G401.6 (cell line): ENCODE measurements around the gene EPS8L3.
"Not testable (repeated sequence)": the region's sequence is repeated elsewhere in the genome, so short reads cannot be mapped to it uniquely, and the experiment has no call there.

Source experiments
- FAIRE-seq: peaks from 2 replicates; lab custom pipeline; 2012; peaks lifted over from hg19 to GRCh38; lab: Jason Lieb, UNC

Gene EPS8L3, protein sequence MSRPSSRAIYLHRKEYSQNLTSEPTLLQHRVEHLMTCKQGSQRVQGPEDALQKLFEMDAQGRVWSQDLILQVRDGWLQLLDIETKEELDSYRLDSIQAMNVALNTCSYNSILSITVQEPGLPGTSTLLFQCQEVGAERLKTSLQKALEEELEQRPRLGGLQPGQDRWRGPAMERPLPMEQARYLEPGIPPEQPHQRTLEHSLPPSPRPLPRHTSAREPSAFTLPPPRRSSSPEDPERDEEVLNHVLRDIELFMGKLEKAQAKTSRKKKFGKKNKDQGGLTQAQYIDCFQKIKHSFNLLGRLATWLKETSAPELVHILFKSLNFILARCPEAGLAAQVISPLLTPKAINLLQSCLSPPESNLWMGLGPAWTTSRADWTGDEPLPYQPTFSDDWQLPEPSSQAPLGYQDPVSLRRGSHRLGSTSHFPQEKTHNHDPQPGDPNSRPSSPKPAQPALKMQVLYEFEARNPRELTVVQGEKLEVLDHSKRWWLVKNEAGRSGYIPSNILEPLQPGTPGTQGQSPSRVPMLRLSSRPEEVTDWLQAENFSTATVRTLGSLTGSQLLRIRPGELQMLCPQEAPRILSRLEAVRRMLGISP

DNA sequence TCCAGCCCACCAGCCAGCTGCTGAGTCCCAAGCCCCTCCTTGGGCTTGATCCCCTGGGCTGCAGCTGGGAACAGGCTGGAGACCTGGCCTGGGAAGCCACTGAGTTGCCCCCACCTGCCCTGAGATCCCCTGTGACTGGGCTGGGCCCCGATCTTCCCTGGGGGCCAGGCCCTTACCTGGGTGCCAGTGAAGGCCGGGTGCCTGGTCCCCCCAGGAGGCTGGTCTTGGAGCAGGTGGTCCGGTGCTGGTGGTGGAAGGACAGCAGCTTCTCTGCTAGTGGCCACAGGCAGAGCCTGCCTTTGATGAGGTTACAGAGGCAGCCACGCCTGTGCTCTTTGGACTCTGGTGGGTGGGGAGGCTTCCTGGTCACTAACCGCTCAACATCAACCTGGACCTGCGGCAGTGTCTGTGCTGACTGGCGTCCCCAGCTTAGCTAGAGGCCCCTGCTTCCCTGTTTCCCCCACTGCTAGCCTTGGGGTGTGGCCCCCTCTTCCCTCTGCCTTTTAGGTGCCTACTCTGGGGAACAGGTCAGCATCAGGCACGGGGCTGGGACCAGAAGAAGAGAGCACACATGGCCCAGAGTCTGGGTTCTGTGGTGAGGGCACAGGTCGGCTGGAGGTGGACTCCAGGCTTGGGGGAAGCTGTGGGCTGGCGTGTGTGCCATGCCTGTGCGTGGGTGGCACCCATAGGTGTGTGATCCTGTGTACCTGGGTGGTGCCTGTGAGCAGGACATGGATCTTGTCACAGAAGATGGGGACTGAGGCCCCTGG is at the start of gene EPS8L3:
Gene EPS8L3 (minus strand): TSS at position 278 of the 770 bp plus-strand sequence. CDS start 2,174 bp downstream, outside the sequence.
- FAIRE-seq, result no peak

DNA sequence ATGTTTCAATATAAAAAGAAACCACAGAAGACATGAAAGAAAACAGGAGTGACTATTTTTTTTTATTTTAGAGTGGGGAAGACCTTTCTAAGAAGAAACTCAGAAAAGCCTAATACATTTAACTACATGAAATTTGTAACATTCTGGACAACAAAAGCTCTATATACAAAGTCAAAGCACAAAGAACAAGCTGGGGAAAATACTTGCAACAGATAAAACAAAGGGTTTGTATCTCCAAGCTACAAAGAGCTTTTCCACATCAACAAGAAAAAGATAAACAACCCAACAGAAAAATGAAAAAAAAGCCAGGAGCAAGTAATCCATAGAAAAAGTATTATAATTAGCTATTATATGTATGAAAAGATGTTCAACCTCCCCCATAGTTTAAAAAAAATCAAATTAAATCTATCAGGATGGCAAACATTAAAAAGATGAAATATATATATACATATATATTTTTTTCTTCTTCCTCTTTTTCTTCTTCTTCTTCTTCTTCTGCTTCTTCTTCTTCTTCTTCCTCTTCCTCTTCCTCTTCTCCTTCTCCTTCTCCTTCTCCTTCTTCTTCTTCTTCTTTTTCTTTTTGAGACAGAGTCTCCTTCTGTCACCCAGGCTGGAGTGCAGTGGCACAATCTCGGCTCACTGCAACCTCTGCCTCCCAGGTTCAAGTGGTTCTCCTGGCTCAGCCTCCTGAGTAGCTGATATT is 49.1 kb upstream of the EPS8L3 start:
- no peak for FAIRE-seq

DNA sequence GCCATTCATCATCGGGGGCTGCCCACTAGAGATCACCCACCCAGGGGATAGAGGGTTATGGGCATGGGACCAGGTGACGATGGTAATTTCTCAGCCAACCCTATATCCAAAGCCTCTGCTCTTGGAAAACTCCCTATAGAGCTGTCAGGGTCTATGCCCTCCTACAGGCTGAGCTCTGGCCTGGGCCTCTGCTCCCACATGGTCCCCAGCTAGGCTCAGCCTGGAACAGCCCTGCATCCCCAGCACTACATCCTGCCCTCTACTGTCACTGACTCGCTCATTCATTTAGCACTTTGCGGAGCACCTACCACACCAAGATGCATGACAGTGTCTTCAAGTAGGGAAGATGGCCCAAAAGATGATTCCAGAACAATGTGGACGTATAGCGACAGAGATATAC is 45.0 kb upstream of the EPS8L3 start:
- FAIRE-seq, result no peak

DNA sequence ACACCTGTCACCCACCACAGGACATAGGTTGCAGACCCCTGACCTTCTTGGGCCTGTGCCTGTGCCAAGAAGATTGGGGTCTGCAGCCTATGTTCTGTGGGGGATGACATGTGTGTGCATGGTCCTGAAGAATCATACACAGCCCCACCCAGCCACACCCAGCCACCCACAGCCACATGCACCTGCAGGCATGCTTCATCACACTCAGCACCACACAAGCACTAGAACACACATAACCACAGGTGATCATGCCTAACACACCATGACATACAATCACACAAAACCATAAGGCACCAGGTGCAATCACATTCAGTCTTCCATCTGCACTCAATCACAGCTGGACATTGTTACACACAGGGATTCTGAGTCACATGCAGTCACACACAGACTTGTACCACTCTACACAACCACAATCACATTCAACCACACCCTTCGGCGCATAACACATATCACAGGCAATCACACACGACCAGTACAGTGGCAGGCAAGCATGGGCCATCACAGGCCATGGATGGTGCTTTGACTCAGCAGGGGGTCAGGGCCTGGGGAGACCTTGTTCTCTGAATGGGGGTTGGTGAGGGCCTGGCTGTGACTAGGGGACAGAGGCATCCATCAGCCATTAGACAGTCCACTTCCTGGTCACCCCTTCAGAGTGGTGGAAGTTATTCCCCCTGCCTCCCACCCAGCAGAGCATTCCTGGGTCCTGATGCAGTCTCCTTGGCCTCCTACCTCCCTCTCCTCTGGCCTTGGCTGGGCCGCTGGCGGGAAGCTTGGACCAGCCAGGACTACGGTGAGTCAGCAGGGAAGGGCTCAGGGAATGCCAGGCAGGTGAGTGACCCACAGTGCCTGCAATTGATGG is 44.3 kb upstream of the EPS8L3 start:
- no peak for FAIRE-seq

DNA sequence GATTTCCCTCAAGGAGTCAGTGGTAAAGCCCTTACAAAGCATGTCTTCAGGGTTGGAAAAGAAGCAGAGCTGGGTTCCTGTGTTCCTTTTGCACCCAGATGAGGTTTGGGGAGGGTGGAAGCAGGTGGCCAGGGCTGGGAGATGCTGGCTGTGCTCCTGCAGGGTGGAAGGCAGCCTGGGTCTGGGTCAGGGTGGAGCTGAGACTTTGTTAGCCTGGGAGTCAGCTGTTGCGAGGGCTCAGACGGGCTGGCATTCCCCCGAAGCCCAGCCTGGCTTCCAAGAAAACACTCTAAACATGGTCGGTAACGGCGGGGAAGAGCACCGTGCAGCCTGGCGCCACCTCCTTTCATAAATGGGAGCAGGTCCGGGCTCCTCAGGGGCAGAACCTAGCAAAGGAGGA is 43.7 kb upstream of the EPS8L3 start:
- FAIRE-seq, result no peak

DNA sequence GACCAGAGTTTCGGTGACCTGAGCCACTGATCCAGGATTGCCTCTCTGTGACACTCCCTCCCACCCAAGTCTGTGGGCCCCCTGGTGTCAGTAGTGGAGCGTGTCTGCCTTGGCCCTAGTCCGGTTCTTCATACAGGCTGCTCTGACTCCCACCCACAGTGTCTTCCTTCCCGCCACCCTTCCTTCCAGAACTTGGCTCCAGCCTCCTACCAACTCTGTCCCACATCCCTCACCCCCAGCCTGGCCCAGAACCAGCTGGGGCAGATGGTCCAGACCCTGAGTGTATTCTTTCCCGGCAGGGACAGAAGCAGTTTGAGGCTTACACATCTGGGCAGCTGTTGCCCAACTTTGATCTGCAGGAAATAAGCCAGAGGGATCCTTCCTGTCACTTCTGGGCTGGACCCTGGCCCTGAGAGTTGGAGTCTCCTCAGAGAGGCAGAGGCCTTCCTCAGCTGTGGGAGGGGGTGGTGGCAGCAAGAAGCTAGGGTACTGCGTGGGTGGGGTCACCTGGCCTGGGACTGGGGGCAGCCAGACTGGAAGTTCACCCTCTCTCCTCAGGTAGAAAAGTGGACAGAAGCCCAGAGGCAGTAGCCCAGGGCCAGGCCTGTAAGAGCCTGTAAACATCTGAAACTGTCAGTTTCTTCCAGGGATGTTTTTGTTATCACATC is 43.1 kb upstream of the EPS8L3 start:
- FAIRE-seq, result no peak

DNA sequence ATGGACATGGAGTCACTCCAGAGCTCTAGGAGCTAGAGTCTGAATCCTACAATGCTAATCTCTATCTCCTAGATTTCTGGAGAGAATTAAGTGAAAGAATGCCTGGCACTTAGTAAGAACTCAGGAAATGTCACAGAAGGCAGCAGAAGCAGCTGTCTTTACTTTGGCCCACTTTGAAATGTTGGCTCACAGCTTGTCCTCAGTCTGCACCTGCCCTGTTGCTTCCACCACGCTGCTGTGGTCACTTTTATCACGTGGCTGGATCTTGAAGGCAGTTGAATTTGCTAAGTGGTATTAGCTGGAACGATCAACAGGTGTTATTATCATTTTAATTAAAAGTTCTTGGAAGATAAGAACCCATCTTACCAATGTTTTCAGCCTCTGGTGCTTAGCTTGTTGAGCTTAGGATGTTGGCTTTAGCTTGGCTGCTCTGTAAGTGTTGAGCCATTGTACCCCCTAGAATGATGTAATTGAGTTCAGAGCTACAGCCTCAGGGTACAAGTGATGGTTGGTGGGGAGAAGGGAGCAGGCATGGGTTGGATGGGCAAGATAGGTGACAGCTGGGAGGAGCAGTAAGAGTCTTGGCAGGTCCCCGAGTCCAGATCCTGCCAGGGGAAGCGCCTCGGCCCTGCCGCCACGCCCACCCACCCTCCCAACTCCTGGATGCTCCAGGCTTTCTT is 41.9 kb upstream of the EPS8L3 start:
- no peak for FAIRE-seq

DNA sequence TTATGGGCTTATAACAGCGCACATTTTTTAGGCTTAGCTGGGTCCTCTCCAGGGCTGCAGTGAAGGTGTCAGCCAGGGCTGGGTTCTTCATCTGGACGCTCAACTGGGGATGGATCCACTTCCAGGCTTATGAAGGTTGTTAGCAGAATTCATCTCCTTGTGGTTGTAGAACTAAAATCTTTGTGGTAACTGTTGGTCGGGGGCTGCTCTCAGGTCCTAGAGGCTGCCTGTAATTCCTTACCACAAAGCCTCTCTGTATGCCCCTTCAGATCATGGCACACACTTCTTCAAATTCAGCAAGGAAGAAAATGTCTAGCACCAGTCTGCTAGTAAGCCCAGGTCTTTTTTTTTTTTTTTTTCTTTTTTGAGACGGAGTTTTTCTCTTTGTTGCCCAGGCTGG is 40.9 kb upstream of the EPS8L3 start:
- FAIRE-seq, result no peak

DNA sequence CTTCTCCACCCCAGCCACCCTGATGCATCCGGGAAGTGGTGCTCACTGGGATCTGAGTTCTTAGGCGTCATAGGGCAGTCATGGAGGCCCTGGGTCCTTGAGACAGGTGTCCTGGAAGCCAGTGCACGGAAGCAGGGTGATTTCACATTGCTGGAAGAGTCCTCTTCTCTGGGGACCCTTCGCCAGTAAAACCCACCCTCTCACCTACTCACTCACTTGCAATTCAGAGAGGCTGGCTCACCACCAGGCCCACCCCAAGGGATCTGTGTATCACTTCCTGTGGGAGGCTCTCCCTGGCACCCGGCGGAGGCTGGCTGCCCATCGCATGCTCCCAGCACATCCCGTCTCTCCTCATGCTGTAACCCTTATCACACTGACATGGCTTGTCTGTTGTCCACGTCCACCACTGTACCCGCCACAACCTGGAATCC is 40.2 kb upstream of the EPS8L3 start:
- FAIRE-seq, result no peak

DNA sequence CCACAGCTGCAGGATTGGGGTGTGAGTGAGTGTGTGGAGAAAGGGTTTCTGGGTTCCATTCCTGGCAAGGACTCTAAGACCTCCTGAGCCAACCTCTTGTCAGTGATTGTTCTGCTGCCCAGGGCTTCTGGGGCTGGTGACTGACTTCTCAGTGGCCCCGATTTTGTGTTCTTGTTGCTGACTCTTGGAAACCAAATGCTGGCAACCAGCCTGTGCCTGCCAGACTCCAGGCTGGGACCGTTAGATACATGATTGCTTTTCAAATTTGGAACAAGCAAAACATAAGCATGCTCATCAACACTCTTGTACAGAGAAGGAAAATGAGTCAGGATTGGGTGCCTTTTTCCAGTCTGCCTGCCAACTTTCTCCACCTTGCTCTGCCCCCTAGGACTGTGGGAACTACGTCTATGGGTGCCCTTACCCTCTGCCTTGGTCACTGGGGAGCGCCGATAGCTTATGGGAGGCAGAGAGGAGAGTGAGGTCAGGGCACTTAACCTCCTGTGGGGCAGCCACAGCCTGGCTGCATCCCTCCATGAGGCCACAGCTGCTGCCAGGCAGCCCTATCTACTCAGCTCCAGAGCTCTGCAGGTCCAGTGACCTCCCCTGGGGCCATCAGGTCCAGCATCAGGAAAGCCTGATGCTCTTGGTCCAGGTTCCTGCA is 39.3 kb upstream of the EPS8L3 start:
- no peak for FAIRE-seq

DNA sequence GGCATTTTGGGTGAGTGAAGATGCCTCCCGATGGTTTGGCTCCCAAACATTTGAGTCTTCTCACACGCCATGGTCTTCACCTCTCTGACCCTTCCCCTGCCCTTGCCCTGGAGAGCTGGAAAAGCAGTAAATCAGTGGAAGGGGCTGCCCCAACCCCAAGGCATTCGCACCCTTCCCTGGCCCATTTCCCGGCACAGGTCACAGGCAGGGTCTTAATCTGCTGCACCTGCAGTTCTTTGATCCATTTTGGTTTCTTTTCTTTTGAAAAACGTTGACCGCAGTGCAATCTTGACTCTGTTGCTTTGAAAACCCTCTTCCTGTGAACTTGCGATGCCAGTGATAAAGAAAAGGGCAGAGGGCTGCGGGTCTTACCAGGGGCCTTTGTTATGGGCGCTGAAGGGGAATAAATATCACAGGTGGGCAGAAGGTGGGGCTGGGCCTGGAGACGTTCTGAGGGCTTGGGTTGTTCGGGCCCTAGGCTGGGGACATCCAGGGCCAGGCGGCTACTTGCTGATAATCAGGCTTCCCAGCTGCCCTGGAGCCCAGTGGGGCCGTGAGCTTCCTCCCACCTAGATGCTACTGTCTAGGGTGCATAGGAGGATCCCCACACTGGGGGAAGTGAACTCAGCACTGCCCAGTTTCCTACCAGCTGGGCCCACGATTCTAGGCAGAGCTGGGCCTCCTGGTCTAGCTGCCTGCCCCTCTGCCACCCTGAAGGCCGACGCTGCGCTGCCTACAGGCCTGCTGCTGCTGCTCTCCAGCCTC is 38.6 kb upstream of the EPS8L3 start:
- FAIRE-seq, result no peak

DNA sequence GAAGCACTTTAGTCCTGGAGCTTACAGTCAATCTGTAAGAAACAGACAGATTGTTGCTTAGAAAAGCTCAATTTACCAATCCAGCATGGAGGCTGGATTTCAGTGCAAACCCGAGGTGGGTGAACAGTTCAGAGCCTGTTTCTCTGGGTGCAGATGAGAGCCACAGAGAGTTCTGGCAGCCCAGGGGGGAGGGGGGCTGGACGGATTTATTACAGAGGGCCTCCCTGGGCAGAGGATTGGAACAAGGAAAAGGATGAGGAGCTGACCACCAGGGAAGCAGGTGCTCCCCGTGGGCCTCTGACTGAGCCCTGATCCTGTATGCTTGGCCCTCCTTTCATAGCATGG is 38.0 kb upstream of the EPS8L3 start:
- no peak for FAIRE-seq

DNA sequence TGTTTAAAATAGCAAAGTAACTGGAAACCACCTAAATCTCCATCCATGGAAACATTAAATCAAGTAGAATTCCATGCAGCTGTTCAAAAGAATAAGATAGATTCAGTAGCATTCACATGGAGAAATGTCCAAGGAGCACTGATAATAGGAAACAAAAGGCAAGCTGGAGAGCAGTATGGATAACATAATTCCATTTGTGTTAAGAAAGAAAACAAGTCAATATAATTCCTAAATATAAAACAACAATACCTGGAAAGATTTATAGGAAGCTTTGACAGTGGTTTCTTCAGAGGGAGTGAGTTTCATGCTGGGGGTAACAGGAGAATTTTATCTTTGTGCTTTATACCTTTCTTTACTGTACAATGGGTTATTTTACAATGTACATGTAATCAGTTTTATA is 36.6 kb upstream of the EPS8L3 start:
- no peak for FAIRE-seq

DNA sequence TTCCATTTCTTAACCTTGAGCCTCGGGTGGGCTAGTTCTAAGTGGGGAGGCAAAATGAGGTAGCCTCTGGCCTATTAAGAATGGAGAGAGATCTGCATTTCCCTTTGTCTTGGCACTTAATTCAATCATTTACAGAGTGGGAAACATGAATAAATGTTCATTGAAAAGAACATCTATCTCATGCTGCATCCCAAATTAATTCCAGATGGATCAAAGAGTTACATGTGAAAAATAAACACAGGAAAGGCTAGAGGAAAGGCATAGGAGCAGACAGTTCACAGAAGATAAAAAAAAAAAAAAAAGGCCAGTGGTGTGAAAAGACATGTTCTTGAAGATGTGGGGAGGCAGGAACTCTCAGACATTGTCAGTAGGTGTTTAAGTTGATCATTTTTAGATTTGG is 35.7 kb upstream of the EPS8L3 start:
- FAIRE-seq, result no peak

DNA sequence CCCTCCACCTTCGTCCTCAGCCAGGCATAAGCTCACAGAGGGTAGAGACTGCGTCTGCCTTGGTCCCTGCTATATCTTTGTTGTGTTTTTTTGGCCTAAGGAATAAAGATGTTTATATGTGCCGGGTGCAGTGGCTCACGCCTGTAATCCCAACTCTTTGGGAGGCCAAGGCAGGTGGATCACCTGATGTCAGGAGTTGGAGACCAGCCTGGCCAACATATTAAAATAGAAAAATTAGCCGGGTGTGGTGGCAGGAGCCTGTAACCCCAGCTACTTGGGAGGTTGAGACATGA is 33.5 kb upstream of the EPS8L3 start:
- FAIRE-seq, result not testable (repeated sequence)

DNA sequence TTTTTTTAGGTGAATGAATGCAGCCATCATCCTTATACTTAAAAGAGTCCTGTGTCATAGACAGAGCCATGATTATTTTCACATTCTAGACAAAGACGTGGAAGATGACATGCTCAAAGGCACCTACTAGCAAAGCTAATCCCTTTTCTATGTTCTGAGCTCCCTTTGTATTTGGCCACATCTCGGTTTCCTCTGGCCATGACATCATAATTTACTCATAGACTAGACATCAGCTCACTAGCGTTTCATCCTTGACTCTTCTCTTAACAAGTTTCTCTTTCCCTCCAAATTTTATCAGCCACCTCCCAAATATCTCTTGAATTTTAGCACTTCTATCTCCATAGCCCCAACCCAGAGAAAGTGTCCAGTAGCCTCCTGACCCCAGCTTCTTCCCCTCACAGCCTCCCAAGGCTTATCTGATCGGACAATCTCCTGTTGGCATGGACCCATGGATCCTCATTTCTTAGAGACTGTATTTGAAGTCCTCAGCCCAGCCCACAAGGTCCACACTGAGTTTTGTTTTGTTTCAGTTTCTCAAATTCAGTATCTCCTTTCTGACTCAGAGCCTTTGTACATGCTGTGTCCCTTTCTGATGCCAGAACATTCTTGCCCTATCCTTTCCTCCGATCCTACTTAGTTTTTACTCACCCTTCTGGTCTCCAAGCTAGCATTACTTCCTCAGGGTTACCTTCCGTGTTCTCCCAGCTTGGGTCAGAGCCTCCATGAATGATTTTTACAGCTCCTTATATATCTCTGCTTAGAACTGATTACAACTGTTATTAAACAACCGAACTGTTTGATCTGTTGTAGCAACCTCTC is 33.0 kb upstream of the EPS8L3 start:
- FAIRE-seq, result no peak

DNA sequence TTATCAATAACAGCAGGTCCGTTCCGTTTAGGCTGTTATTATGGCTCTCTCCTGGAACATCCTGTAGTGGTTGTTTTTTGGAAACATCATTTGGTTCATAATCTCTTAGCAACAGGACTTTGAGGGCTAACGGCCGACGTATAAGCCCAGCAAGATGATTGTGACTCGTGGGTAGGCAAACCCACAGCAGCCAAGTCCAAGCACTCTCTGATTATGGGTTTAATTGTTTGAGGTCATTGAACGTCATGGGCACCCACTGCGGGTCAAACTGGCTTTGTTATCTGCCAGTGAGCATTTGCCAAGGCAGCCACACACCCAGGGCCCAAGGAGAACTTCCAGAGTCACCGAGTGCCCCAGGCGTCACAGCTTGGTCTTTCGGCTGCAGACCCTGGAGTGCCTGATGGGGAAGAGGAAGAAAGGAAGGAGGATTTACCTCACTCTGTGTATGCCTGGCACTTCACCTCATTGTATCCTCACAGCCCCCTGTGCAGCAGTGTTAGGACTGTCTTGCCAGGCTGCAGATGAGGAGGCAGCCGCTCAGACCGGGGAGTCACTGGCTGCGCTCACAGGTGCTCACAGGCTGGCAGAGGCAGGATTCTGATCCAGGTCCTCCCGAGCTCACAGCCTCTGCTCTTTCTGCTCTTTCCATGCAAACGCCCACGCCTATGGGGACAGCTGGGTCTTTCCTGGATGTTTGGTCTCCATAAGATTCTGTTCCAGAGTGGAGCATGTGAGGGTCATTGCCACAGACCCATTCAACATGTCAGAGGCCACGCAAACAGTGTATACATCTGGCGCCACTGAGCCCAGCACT is 30.8 kb upstream of the EPS8L3 start:
- FAIRE-seq, result no peak
